D721Med (cell line): Measurements from ENCODE around the gene HOXA6.

Source experiments
- DNase-seq: peaks from one replicate; pipeline ENCODE4 v3.0.0; 2011; ENCODE audit warnings: low spot score; ENCODE audit not compliant: insufficient read length
- FAIRE-seq: peaks from 2 replicates; lab custom pipeline; 2011; peaks lifted over from hg19 to GRCh38; lab: Jason Lieb, UNC
- TF ChIP-seq, protein P1 (sequence below): IDR thresholded peaks from 2 replicates; pipeline ENCODE4 v1.5.1; 2012; ENCODE audit warnings: mild to moderate bottlenecking, control low read depth; ENCODE audit not compliant: insufficient read depth; ENCODE audit errors: missing control alignments

HOXA6 gene

DNA sequence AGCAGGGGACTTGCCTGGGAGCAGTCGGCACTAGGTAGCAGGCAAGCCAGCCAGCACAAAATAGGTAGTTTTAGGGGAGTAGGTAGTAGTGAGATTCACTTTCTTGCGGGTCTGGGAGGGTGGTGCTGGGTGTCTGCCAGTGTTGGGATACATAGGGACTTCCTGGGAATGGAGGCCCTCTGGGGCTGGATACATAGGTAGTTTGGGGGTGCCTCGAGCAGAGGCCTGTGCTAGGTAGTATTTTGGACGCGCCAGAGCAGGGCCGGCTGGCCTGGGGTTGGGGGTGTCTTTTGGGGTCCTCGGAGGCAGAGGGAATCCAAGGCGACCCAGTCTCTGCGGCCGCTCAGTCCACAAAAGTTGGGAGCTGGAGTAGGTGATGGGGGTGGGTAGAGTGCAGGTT is 6.8 kb upstream of the HOXA6 start:
- DNase-seq (no peak), FAIRE-seq (no peak)
- TF ChIP-seq, protein P1, sequence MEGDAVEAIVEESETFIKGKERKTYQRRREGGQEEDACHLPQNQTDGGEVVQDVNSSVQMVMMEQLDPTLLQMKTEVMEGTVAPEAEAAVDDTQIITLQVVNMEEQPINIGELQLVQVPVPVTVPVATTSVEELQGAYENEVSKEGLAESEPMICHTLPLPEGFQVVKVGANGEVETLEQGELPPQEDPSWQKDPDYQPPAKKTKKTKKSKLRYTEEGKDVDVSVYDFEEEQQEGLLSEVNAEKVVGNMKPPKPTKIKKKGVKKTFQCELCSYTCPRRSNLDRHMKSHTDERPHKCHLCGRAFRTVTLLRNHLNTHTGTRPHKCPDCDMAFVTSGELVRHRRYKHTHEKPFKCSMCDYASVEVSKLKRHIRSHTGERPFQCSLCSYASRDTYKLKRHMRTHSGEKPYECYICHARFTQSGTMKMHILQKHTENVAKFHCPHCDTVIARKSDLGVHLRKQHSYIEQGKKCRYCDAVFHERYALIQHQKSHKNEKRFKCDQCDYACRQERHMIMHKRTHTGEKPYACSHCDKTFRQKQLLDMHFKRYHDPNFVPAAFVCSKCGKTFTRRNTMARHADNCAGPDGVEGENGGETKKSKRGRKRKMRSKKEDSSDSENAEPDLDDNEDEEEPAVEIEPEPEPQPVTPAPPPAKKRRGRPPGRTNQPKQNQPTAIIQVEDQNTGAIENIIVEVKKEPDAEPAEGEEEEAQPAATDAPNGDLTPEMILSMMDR = no peak

DNA sequence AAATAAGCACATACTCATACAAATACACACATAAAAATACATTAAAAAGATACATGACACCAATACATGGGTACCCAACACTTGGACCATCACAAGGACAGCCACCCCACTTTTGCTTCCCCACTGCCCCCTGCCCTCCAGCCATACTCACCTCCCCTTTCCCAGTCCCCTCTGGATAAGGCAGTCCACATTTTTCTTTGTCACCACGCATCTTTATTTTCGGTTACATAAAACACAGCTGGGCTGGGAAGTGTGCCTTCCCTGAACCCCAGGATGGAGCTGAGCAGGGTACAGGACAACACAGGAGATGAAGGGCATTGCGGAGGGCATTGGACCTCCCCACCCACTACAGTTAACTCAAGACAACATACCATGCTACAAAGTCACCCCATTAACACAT is 6.0 kb upstream of the HOXA6 start:
- TF ChIP-seq, protein P1 = no peak
- FAIRE-seq (no peak), DNase-seq (no peak)

DNA sequence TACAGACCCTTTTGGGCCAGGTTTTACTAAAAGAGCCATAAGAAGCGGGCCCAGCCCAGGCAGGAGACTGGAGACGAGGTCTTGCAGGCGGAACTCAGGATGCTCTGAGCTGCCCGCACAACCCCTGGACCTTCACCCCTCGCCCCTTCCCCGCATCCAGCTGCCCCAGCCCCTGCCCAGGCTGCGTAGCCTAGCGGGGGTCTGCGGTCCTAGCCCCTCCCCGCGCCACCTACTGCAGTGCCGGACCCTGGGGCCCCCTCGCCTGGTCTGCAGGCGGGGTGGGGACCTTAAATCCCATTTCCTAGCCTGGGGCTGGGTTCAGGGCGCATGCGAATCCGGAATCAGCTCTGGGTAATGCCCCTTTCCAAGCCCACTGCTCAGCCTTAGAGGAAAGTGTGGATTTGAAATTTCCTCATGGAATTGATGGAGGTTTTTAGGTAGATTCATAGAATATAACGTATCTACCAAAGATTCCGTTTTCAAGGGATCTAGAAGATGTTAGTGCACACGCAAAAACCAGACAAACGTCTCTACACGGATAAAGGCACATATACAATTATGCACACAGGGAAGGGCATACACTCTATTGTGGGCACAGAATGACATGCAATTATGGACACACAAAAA is 5.4 kb upstream of the HOXA6 start:
- FAIRE-seq (no peak), DNase-seq (no peak)
- TF ChIP-seq, protein P1 = no peak

DNA sequence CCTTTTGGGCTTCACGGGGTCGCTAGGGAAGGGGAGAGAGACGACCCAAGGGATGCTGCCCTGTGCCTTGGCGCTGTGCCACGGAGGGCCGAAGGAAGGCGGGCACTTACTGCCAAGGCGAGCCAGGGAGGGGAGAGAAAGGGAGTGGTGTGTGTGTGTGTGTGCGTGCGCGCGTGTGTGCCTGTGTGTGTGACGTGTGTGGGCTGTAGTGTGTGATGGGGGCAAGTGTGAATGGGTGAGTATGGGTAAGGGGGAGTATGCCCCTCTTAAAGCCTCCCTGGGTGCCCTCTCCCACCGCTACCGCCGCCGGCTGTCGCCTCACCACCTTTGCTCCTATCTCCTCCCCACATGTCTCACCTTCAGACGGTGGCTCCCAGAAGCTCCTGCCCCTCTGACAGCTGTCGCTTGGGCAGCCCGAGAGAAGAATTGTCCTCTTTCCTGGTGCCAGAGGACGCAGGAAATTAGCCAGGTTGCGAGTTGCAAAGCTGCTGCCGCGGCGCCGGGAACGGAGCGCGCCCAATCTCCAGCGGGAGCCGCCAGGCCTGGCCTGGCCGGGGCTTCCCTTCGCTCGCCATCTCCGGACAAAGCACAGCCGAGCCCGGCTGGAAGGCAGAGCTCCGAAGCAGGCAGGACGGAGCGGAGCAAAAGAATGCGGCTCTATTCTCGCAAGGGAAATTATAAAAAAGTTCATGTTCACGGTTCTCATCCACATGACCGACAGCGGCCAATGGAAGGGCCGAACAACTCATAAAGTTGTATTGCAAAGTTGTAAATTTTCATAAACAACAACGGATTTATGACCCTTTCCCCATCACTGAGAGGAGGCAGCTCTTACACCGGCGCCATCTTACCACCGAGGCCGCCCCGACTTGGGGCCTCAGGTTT is 4.6 kb upstream of the HOXA6 start, which contains the start of gene HOXA3:
TSS of gene HOXA3 (minus strand) at position 653 of the 885 bp plus-strand sequence. CDS start 41,943 bp downstream, outside the sequence.
- TF ChIP-seq, protein P1 = no peak
- no peak for FAIRE-seq
- DNase-seq = no peak

DNA sequence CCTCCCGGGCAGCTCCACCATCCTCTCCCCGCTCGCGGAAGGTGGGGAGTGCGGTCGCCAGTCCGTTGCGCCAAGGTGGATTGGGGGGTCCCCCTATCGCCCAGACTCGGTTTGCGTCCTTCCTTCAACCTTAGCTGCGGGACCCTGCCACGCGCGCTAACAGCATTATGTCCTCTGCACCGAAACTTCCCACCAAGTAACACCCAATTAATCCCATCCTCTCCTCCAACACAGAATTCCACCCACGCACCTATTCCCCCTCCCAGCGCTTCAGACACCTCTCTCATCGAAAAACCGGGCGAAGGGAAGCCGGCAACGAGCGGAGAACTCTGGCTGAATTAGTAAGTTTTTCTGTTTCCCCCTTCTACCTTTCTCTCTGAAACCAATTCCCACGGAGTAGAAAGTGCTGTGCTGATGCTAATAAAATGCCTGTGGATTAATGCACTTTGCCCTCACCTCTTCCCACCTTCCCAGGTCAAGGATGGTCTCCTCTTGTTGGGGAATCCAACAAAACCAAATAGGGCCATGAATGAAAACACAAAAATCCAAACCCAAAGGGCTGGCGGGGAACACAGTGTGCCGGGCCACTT is 3.9 kb upstream of the HOXA6 start:
- DNase-seq = no peak
- FAIRE-seq = no peak
- TF ChIP-seq, protein P1 = no peak

DNA sequence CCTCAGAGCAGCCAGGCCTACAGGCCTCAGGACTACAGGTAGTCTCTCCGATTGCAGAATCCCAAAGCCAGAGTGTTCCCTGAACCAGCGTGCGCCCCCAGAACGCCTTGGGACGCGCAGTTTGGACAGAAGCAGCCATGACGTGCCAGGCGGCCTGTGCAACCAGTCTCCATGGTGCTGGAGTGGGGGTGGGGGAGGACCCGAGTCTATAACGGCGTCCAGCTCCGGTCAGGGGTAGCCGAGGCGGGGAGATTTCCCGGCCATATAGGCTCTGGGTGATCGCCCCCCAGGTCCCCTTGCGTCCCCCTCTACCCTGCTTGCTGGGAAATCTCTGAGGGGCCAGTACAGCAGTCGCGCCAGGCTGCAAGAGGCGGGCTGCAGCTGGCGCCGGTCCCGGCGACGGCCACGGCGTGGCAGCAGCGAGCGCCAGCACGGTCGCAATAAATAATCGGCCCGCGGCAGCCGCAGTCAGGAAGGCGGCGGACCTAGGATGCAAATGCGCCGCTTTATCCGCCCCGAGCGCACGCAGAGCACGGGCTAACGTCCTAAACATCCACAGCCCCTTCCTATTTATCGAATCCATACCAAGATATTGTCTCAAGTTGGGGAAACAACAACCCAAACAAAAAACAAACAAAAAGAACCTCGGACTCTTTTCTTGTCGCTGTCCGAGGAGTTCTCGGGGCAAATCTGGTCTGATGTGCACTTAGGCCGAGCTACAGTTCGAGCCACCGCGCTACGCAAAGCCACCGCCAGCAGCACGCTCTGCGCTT is 3.2 kb upstream of the HOXA6 start:
- TF ChIP-seq, protein P1 = peak; percentile 73
- DNase-seq = peak; percentile 86
- FAIRE-seq = no peak
